Loucy (cell line): Measurements from ENCODE around the gene PLXNA2.

ENCODE experiments used
- H2AFZ ChIP-seq: fragments of 200-600 bp; sonication (generic); 2 replicates; pipeline ENCODE4 v1.6.0; 2016; ENCODE audit warnings: antibody characterized with exemption, mild to moderate bottlenecking, low read length, moderate library complexity
- H3F3A ChIP-seq: fragments of 200-600 bp; 2 replicates; pipeline ENCODE4 v1.6.0; 2016; ENCODE audit warnings: antibody characterized with exemption, low read depth, mild to moderate bottlenecking
- H3K27me3 ChIP-seq: fragments of 200-600 bp; sonication (generic); 2 replicates; pipeline ENCODE4 v1.6.1; 2014; ENCODE audit warnings: low read length, mild to moderate bottlenecking; ENCODE audit not compliant: insufficient read depth, poor library complexity, severe bottlenecking
- H3K36me3 ChIP-seq: fragments of 200-600 bp; sonication (generic); 2 replicates; pipeline ENCODE4 v1.6.1; 2016; ENCODE audit warnings: low read length; ENCODE audit not compliant: insufficient read depth
- H3K4me1 ChIP-seq: fragments of 200-600 bp; sonication (generic); 2 replicates; pipeline ENCODE4 v1.5.1; 2014; ENCODE audit warnings: low read length, mild to moderate bottlenecking; ENCODE audit not compliant: insufficient read depth, poor library complexity, severe bottlenecking
- H3K4me2 ChIP-seq: fragments of 200-600 bp; sonication (generic); 2 replicates; pipeline ENCODE4 v1.6.0; 2014; ENCODE audit warnings: antibody characterized with exemption, low read length, low read depth, mild to moderate bottlenecking; ENCODE audit not compliant: poor library complexity, severe bottlenecking
- H3K4me3 ChIP-seq: fragments of 200-600 bp; sonication (generic); 2 replicates; pipeline ENCODE4 v1.5.1; 2014; ENCODE audit warnings: low read length, mild to moderate bottlenecking, mixed read lengths; ENCODE audit not compliant: poor library complexity, severe bottlenecking
- H3K79me2 ChIP-seq: fragments of 200-600 bp; sonication (generic); 2 replicates; pipeline ENCODE4 v1.6.1; 2014; ENCODE audit warnings: low read length; ENCODE audit not compliant: insufficient read depth
- H3K9ac ChIP-seq: fragments of 200-600 bp; sonication (generic); 2 replicates; pipeline ENCODE4 v1.6.0; 2014; ENCODE audit warnings: mild to moderate bottlenecking, low read depth, low read length, moderate library complexity; ENCODE audit not compliant: poor library complexity, severe bottlenecking
- H3K9me2 ChIP-seq: fragments of 200-600 bp; sonication (generic); replicated peaks from 2 replicates; pipeline ENCODE4 v1.6.1; 2016; ENCODE audit warnings: low read depth, low read length, mixed read lengths
- H3K9me3 ChIP-seq: fragments of 200-600 bp; sonication (generic); 2 replicates; pipeline ENCODE4 v1.6.1; 2014; ENCODE audit warnings: mild to moderate bottlenecking, antibody characterized with exemption, low read length, low read depth; ENCODE audit not compliant: insufficient read depth
- H4K20me1 ChIP-seq: fragments of 200-600 bp; sonication (generic); 2 replicates; pipeline ENCODE4 v1.6.0; 2014; ENCODE audit warnings: antibody characterized with exemption, low read length, mild to moderate bottlenecking; ENCODE audit not compliant: insufficient read depth, poor library complexity, severe bottlenecking
- EZH2phosphoT487 ChIP-seq: fragments of 200-600 bp; IDR thresholded peaks from 2 replicates; pipeline ENCODE4 v1.6.1; 2018; ENCODE audit warnings: antibody characterized with exemption, mild to moderate bottlenecking, moderate library complexity, borderline replicate concordance
- TF ChIP-seq, protein P1 (sequence below): fragments of 200-600 bp; sonication (generic); conservative IDR thresholded peaks from 2 replicates; pipeline ENCODE4 v1.5.1; 2014; ENCODE audit warnings: mild to moderate bottlenecking, antibody characterized with exemption, low read length

PLXNA2 gene

GRCh38 chr1:208185801-208186231 is 58.4 kb downstream of the PLXNA2 start:
- Histone ChIP-seq H3K27me3 (no peaks in the 10 kb centered on the region), H3K4me3 (no peak overlapping the region), H3K4me1 (peaks cover 15% of the 10 kb centered on the region), H3F3A (no peaks in the 10 kb centered on the region), H4K20me1 (no peaks in the 10 kb centered on the region), H2AFZ (no peak overlapping the region), H3K4me2 (no peak overlapping the region), H3K9me3 (no peaks in the 10 kb centered on the region), H3K79me2 (no peaks in the 10 kb centered on the region), H3K9me2 (no peaks in the 10 kb centered on the region), H3K36me3 (no peaks in the 10 kb centered on the region), H3K9ac (no peak overlapping the region)
- no peak for TF ChIP-seq EZH2phosphoT487
- TF ChIP-seq, protein P1, sequence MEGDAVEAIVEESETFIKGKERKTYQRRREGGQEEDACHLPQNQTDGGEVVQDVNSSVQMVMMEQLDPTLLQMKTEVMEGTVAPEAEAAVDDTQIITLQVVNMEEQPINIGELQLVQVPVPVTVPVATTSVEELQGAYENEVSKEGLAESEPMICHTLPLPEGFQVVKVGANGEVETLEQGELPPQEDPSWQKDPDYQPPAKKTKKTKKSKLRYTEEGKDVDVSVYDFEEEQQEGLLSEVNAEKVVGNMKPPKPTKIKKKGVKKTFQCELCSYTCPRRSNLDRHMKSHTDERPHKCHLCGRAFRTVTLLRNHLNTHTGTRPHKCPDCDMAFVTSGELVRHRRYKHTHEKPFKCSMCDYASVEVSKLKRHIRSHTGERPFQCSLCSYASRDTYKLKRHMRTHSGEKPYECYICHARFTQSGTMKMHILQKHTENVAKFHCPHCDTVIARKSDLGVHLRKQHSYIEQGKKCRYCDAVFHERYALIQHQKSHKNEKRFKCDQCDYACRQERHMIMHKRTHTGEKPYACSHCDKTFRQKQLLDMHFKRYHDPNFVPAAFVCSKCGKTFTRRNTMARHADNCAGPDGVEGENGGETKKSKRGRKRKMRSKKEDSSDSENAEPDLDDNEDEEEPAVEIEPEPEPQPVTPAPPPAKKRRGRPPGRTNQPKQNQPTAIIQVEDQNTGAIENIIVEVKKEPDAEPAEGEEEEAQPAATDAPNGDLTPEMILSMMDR: no peak

- Histone ChIP-seq H3K4me3 (no peak overlapping the region), H3K9me2 (no peaks in the 10 kb centered on the region), H3F3A (no peaks in the 10 kb centered on the region), H2AFZ (no peak overlapping the region), H3K9me3 (no peaks in the 10 kb centered on the region), H3K4me2 (no peak overlapping the region), H4K20me1 (no peaks in the 10 kb centered on the region), H3K36me3 (no peaks in the 10 kb centered on the region), H3K9ac (no peak overlapping the region), H3K27me3 (no peaks in the 10 kb centered on the region), H3K4me1 (peaks cover 15% of the 10 kb centered on the region), H3K79me2 (no peaks in the 10 kb centered on the region)
- no peak for TF ChIP-seq EZH2phosphoT487
- TF ChIP-seq, protein P1: no peak
Observed at GRCh38 chr1:208184966-208185654, 59.1 kb downstream of the PLXNA2 start.

DNA sequence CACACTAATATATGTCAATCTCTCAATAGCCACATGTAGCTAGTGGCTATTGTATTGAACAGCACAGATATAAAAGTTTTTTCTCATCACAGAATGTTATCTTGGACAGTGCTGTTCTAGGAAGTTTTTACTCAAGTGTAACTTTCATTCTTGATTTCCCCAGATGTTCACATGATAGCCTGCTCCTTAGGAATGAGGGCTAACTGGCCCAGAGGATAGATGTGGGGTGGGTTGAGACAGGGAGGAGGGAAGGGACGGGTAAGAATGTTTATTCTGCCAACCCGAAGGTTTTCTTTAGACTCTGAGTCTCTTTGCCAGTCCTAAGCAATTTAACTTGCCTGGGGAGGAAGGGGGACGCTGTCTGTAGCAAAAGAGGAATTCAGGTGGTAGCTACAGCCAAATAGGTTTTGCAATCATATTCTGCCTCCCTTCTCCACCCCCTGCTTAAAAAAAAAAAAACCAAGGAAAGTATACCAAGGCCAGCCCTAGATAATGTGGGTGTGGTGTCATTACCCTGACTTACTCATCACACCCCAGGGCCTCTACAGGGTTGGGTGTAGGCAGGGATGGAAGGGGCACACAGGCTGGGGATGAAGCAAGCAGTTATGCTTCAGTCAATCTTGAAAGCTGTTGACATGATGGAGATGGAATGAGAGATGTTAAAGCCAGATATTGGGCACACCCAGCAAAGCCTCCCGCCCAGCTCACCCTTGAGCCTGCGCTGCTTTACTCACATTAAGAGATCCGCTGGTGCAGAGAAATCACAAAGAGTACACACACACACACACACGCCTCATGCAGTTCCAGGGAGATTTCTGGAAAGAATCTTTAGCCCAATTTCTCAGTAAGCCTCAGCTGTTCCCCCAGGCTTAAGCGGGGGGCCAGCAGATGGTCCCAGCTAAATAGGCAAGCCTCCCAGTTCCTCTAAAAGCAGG is 59.9 kb downstream of the PLXNA2 start:
- Histone ChIP-seq H3K79me2 (no peaks in the 10 kb centered on the region), H3K4me2 (no peak overlapping the region), H2AFZ (no peak overlapping the region), H3K4me3 (no peak overlapping the region), H3K9ac (no peak overlapping the region), H3K9me2 (no peaks in the 10 kb centered on the region), H3K27me3 (no peaks in the 10 kb centered on the region), H4K20me1 (no peaks in the 10 kb centered on the region), H3K9me3 (no peaks in the 10 kb centered on the region), H3K36me3 (no peaks in the 10 kb centered on the region), H3K4me1 (peaks cover 7% of the 10 kb centered on the region), H3F3A (no peaks in the 10 kb centered on the region)
- TF ChIP-seq, protein P1: no peak
- TF ChIP-seq EZH2phosphoT487: no peak
